ENCODE measurements around the gene ZNF521.

- no peak for TF ChIP-seq CTCF (CRISPR knock-in tag; IDR thresholded peaks at IDR 0.05)
- TF ChIP-seq POLR2A (IDR thresholded peaks at IDR 0.05; ENCODE audit: insufficient read depth in 1 of 2, low read depth in 2 of 2, low read length in 2 of 2), result no peak
Observed at GRCh38 chr18:25316381-25317018, 35.5 kb downstream of the ZNF521 start.
